IMR-90 (cell line): ENCODE data around the gene ABR. TPM values are rescaled to one million over a fixed set of nuclear protein-coding genes. Genes with fewer than 3 reads are reported as not detected.

ENCODE experiments used
- ATAC-seq: fragments of 200-7000 bp; cut with Tn5 transposase; 2 replicates; pipeline ENCODE4 v1.9.1; 2020; ENCODE audit warnings: low read depth, mild to moderate bottlenecking, moderate library complexity
- BruUV-seq: library from RNA; stranded (reverse); fragments of 400-500 nt; replicated peaks from 2 replicates; lab custom pipeline; 2021; lab: Mats Ljungman, UMichigan
- CTCF ChIA-PET: fragments of 300-600 bp; formaldehyde crosslinking; extraction: SDS; loops from one replicate; lab custom pipeline; 2021; ENCODE audit warnings: antibody characterized with exemption; lab: Yijun Ruan, JAX
- POLR2A ChIA-PET: fragments of 300-600 bp; sonication (Branson Sonifier 250); formaldehyde crosslinking; loops from one replicate; lab custom pipeline; 2022; ENCODE audit warnings: antibody characterized with exemption; ENCODE audit not compliant: unreplicated experiment; lab: Charles Lee
- DNase-seq: peaks from one replicate; pipeline ENCODE4 v3.0.0; 2013
- H2AFZ ChIP-seq: replicated peaks from 2 replicates; pipeline ENCODE3; 2013; ENCODE audit warnings: low read length, mild to moderate bottlenecking; ENCODE audit not compliant: poor library complexity
- H2AK5ac ChIP-seq: 2 replicates; pipeline ENCODE4 v1.6.1; 2013; ENCODE audit warnings: low read depth, low read length, inconsistent platforms
- H2AK9ac ChIP-seq: replicated peaks from 2 replicates; pipeline ENCODE3; 2013; ENCODE audit warnings: mild to moderate bottlenecking, low read depth, low read length, moderate library complexity; ENCODE audit not compliant: poor library complexity
- H2BK120ac ChIP-seq: 2 replicates; pipeline ENCODE4 v1.6.1; 2013; ENCODE audit warnings: low read depth, low read length, inconsistent platforms
- H2BK15ac ChIP-seq: 3 replicates; pipeline ENCODE4 v1.6.1; 2013; ENCODE audit warnings: low read depth, low read length, inconsistent platforms
- H2BK20ac ChIP-seq: 2 replicates; pipeline ENCODE4 v1.6.1; 2013; ENCODE audit warnings: low read depth, mild to moderate bottlenecking, inconsistent platforms, low read length, moderate library complexity
- H2BK5ac ChIP-seq: 2 replicates; pipeline ENCODE4 v1.6.1; 2013; ENCODE audit warnings: mild to moderate bottlenecking, low read depth, low read length, inconsistent platforms; ENCODE audit not compliant: poor library complexity, severe bottlenecking
- H3K14ac ChIP-seq: replicated peaks from 2 replicates; pipeline ENCODE4 v1.6.1; 2013; ENCODE audit warnings: low read depth, low read length, inconsistent platforms
- H3K18ac ChIP-seq: 2 replicates; pipeline ENCODE4 v1.6.1; 2013; ENCODE audit warnings: low read depth, low read length, control low read depth
- H3K23ac ChIP-seq: 2 replicates; pipeline ENCODE4 v1.6.1; 2013; ENCODE audit warnings: low read depth, low read length, inconsistent platforms
- H3K27ac ChIP-seq: 2 replicates; pipeline ENCODE4 v1.5.1; 2013; ENCODE audit warnings: mild to moderate bottlenecking, control low read depth, low read length; ENCODE audit not compliant: insufficient read depth
- H3K27me3 ChIP-seq: 2 replicates; pipeline ENCODE4 v1.6.1; 2013; ENCODE audit warnings: low read length; ENCODE audit not compliant: control insufficient read depth, insufficient read depth
- H3K36me3 ChIP-seq: 2 replicates; pipeline ENCODE4 v1.6.1; 2013; ENCODE audit warnings: low read length, mixed read lengths; ENCODE audit not compliant: control insufficient read depth, insufficient read depth
- H3K4ac ChIP-seq: 2 replicates; pipeline ENCODE4 v1.6.1; 2013; ENCODE audit warnings: low read depth, low read length, inconsistent platforms
- H3K4me1 ChIP-seq: 2 replicates; pipeline ENCODE4 v1.6.1; 2013; ENCODE audit warnings: low read length, mixed read lengths; ENCODE audit not compliant: control insufficient read depth, insufficient read depth
- H3K4me2 ChIP-seq: 2 replicates; pipeline ENCODE4 v1.6.1; 2013; ENCODE audit warnings: low read depth, mild to moderate bottlenecking, control low read depth, low read length, moderate library complexity
- H3K4me3 ChIP-seq: 2 replicates; pipeline ENCODE4 v1.5.1; 2013; ENCODE audit warnings: low read depth, mild to moderate bottlenecking, control low read depth, low read length, moderate library complexity; ENCODE audit not compliant: insufficient read depth
- H3K56ac ChIP-seq: 2 replicates; pipeline ENCODE4 v1.6.1; 2013; ENCODE audit warnings: low read length, inconsistent platforms; ENCODE audit not compliant: insufficient read depth; ENCODE audit errors: extremely low read depth
- H3K79me1 ChIP-seq, 2 experiments: 2 replicates each; pipeline ENCODE4 v1.6.1; 2013; ENCODE audit warnings: low read length in 2 of 2, inconsistent platforms in 1 of 2, low read depth in 1 of 2
- H3K9ac ChIP-seq: 2 replicates; pipeline ENCODE4 v1.6.1; 2013; ENCODE audit warnings: low read depth, low read length, control low read depth
- H3K9me1 ChIP-seq: 2 replicates; pipeline ENCODE4 v1.6.1; 2013; ENCODE audit warnings: low read length, inconsistent platforms; ENCODE audit not compliant: insufficient read depth
- H3K9me3 ChIP-seq: 2 replicates; pipeline ENCODE4 v1.6.1; 2013; ENCODE audit warnings: low read length; ENCODE audit not compliant: control insufficient read depth, insufficient read depth
- H4K20me1 ChIP-seq: 2 replicates; pipeline ENCODE4 v1.6.1; 2013; ENCODE audit warnings: low read length, inconsistent platforms; ENCODE audit not compliant: insufficient read depth
- H4K5ac ChIP-seq: 2 replicates; pipeline ENCODE4 v1.6.1; 2013; ENCODE audit warnings: mild to moderate bottlenecking, low read depth, low read length, control low read depth
- H4K8ac ChIP-seq, 2 experiments: 2 replicates each; pipeline ENCODE4 v1.6.1; 2013; ENCODE audit warnings: low read depth in 2 of 2, low read length in 2 of 2, control low read depth in 1 of 2, inconsistent platforms in 1 of 2
- H4K91ac ChIP-seq: 2 replicates; pipeline ENCODE4 v1.6.1; 2013; ENCODE audit warnings: low read depth, low read length, inconsistent platforms; ENCODE audit not compliant: insufficient read depth
- BHLHE40 ChIP-seq: fragments of 150-350 bp; IDR thresholded peaks from 2 replicates; pipeline ENCODE4 v1.6.1; 2016; ENCODE audit warnings: mild to moderate bottlenecking, low read depth, low read length
- MAFK ChIP-seq: IDR thresholded peaks from 2 replicates; pipeline ENCODE4 v1.6.1; 2012; ENCODE audit warnings: low read depth, low read length, improper control_type of control experiment
- MXI1 ChIP-seq: IDR thresholded peaks from 2 replicates; pipeline ENCODE4 v1.6.1; 2012; ENCODE audit warnings: low read depth, mild to moderate bottlenecking, low read length, moderate library complexity, borderline replicate concordance
- RFX5 ChIP-seq: IDR thresholded peaks from 2 replicates; pipeline ENCODE4 v1.8.0; 2012; ENCODE audit warnings: low read depth, mild to moderate bottlenecking, low read length, moderate library complexity
- WGBS, 2 experiments: methylation state at CpG; one replicate each; pipeline versions ENCODE4 v1.1.5 to v1.1.7; 2013; ENCODE audit warnings: missing lambda C conversion rate in 2 of 2; ENCODE audit not compliant: insufficient read length in 1 of 2; ENCODE audit errors: extremely low coverage in 2 of 2; 5-methylcytosine and 5-hydroxymethylcytosine counted together
- dilution Hi-C: fragments of 300-500 bp; cut with HindIII; formaldehyde crosslinking; loops from one replicate; pipeline ENCODE4 v1.14.3; 2018; ENCODE audit warnings: low sequenced_read_pairs; ENCODE audit not compliant: unreplicated experiment
- in situ Hi-C: fragments of 300-500 bp; cut with MboI; formaldehyde crosslinking; loops from 3 replicates; pipeline ENCODE4 v1.14.3; 2019; ENCODE audit warnings: low sequenced_read_pairs, inconsistent platforms, mixed read lengths
- intact Hi-C: fragments of 100-400 bp; cut with micrococcal nuclease; formaldehyde crosslinking; loops from 2 replicates; pipeline ENCODE4 v1.10.0; 2022
- polyA plus RNA-seq, 3 experiments: library from polyadenylated mRNA; depleted of rRNA; stranded (reverse); fragments of >200 nt; gene quantifications; 2 replicates each; pipeline ENCODE4 v1.2.3, GENCODE V29; 2012; ENCODE audit warnings: low replicate concordance in 1 of 3
- total RNA-seq: library from RNA; depleted of rRNA; stranded (reverse); fragments of >200 nt; gene quantifications from 2 replicates; pipeline ENCODE4 v1.2.3, GENCODE V29; 2012

ABR gene
- total and polyA plus RNA-seq, 2 of the 4 experiments (the other 2 are of a cell fraction) = 28.3 to 79.7 TPM

- no peaks in the 10 kb centered on the region for H3K27me3 ChIP-seq
- peak overlapping the region; percentile 24 for H4K91ac ChIP-seq
- H3K4me3 ChIP-seq = no peak overlapping the region
- H3K9me1 ChIP-seq = peaks cover 26% of the 10 kb centered on the region
- H3K18ac ChIP-seq = peak overlapping the region; percentile 51; the same call in 1 of the 2 replicates
- H3K4ac ChIP-seq = peak overlapping the region; percentile 79
- peak overlapping the region; percentile 39; the same call in 1 of the 2 replicates for H4K5ac ChIP-seq
- ATAC-seq (no peak), DNase-seq (no peak)
- peaks cover 46% of the 10 kb centered on the region for H3K4me1 ChIP-seq
- in situ Hi-C loops (no loop called here), dilution Hi-C loops (no loop called here), intact Hi-C loops (no loop called here)
- H3K36me3 ChIP-seq = peaks cover 56% of the 10 kb centered on the region
- peak overlapping the region; percentile 31; the same call in 1 of the 2 replicates for H3K9ac ChIP-seq
- H3K79me1 ChIP-seq = peaks cover 16 to 56% of the 10 kb centered on the region in 2 experiments
- no peak overlapping the region for H2AK9ac ChIP-seq
- 100% methylated on average over 4 of the region's 5 CpGs; no CpG with 5 or more reads in 1 of the 2 experiments for WGBS, 2 experiments
- H3K9me3 ChIP-seq = no peaks in the 10 kb centered on the region
- H4K8ac ChIP-seq = peak overlapping the region in 1 of 2 experiments; percentile 83; a peak in 1 of 4 replicates
- peak overlapping the region; percentile 85 for H2BK120ac ChIP-seq
- H3K23ac ChIP-seq = peak overlapping the region; percentile 66; the same call in 1 of the 2 replicates
- peak overlapping the region; percentile 27 for H2BK5ac ChIP-seq
- no peak overlapping the region for H2AFZ ChIP-seq
- peak overlapping the region; percentile 11; the same call in 1 of the 3 replicates for H2BK15ac ChIP-seq
- peaks cover 63% of the 10 kb centered on the region for H4K20me1 ChIP-seq
- POLR2A ChIA-PET = no interaction called here
- H3K27ac ChIP-seq = peak overlapping the region; percentile 84; the same call in 1 of the 2 replicates
- H2AK5ac ChIP-seq = peak overlapping the region; percentile 72; the same call in 1 of the 2 replicates
- peak overlapping the region; percentile 81; the same call in 1 of the 2 replicates for H2BK20ac ChIP-seq
- peak overlapping the region; percentile 83 for H3K14ac ChIP-seq
- no peak overlapping the region for H3K56ac ChIP-seq
- peak overlapping the region; percentile 8; the same call in 1 of the 2 replicates for H3K4me2 ChIP-seq
- BruUV-seq = no TSS peak
- CTCF ChIA-PET = no interaction called here
- TF ChIP-seq BHLHE40 (no peak), RFX5 (no peak), MXI1 (no peak), MAFK (no peak)
Observed at GRCh38 chr17:1003633-1003971, 176.2 kb downstream of the ABR start.
